NCI-H510A treated with DMSO at 0.1 percent for 48 hours (cell line): Measurements from ENCODE around the gene SIK1.

Experiments used
- DNase-seq: peaks from one replicate; lab custom pipeline; 2025; lab: John Stamatoyannopoulos, UW

The SIK1 gene

GRCh38 chr21:43367296-43367695 is 59.6 kb downstream of the SIK1 start:
- DNase-seq: no peak

- no peak for DNase-seq
These were observed 60.3 kb downstream of the SIK1 start for GRCh38 chr21:43366656-43367055.

- no peak for DNase-seq
These were observed 61.1 kb downstream of the SIK1 start for GRCh38 chr21:43365611-43366426.

- DNase-seq: peak; percentile 70
These were observed 62.0 kb downstream of the SIK1 start for GRCh38 chr21:43364851-43365424.
